Kidney (tissue), 14 donors: Measurements from ENCODE around the gene ELK4. TPM values are rescaled to one million over a fixed set of nuclear protein-coding genes. Genes with fewer than 3 reads are reported as not detected.

ENCODE experiments used
- DNase-seq, 5 donors: peaks; one replicate each; pipeline ENCODE4 v3.0.0-alpha.2; 2013 to 2020
- FAIRE-seq: peaks from 2 replicates; lab custom pipeline; 2012; peaks lifted over from hg19 to GRCh38; lab: Jason Lieb, UNC
- H3K27ac ChIP-seq, 2 donors: one replicate each; pipeline ENCODE4 v1.7.0; 2013; ENCODE audit warnings: low read depth in 2 of 2, low read length in 2 of 2, inconsistent platforms in 1 of 2
- H3K27me3 ChIP-seq: one replicate; pipeline ENCODE4 v1.7.1; 2013; ENCODE audit warnings: low read length, inconsistent platforms; ENCODE audit not compliant: control insufficient read depth, insufficient read depth
- H3K36me3 ChIP-seq, 3 donors: one replicate each; pipeline versions ENCODE4 v1.7.0 to v1.7.1; 2013; ENCODE audit warnings: low read length in 3 of 3, control low read depth in 1 of 3, inconsistent platforms in 1 of 3; ENCODE audit not compliant: insufficient read depth in 3 of 3, control insufficient read depth in 2 of 3
- H3K4me1 ChIP-seq, 3 donors: one replicate each; pipeline versions ENCODE4 v1.7.0 to v1.7.1; 2013; ENCODE audit warnings: low read length in 3 of 3, inconsistent platforms in 1 of 3, low read depth in 1 of 3; ENCODE audit not compliant: control insufficient read depth in 2 of 3, insufficient read depth in 2 of 3
- H3K4me3 ChIP-seq, 3 donors: one replicate each; pipeline versions ENCODE4 v1.7.0 to v1.8.1; 2013; ENCODE audit warnings: low read length in 3 of 3, control low read depth in 1 of 3, inconsistent platforms in 1 of 3
- H3K9ac ChIP-seq, 3 donors: one replicate each; pipeline versions ENCODE4 v1.7.0 to v1.7.1; 2013; ENCODE audit warnings: low read length in 3 of 3, control low read depth in 1 of 3, inconsistent platforms in 1 of 3
- H3K9me3 ChIP-seq, 3 donors: one replicate each; pipeline versions ENCODE4 v1.7.0 to v1.7.1; 2013; ENCODE audit warnings: low read length in 3 of 3, control low read depth in 1 of 3, inconsistent platforms in 1 of 3; ENCODE audit not compliant: control insufficient read depth in 2 of 3, insufficient read depth in 1 of 3
- intact Hi-C: fragments of 100-400 bp; cut with DNase I; formaldehyde crosslinking; loops from one replicate; pipeline ENCODE4 v1.11.1; 2022
- polyA plus RNA-seq: library from polyadenylated mRNA; stranded (reverse); fragments of 350-450 nt; fragmentation: Illumina TruSeq; extraction: RNeasy Lipid Tissue Mini Kit (QIAGEN cat#74804); gene quantifications from one replicate; pipeline ENCODE4 v1.2.3, GENCODE V29; 2014; ENCODE audit warnings: low read depth, low replicate concordance; ENCODE audit not compliant: insufficient read depth
- total RNA-seq: library from RNA; stranded (reverse); fragmentation: NEBNext Ultra II Directional; extraction: Animal tissue kit (Norgen Biotek cat#: 25700); gene quantifications from one replicate; pipeline ENCODE4 v1.2.1, GENCODE V29; 2021
- TF ChIP-seq, protein P1 (sequence below): IDR thresholded peaks from 3 replicates; pipeline ENCODE4 v1.5.1; 2012; ENCODE audit warnings: mild to moderate bottlenecking, moderate library complexity, borderline replicate concordance; ENCODE audit not compliant: insufficient read depth; ENCODE audit errors: extremely low read depth
- donor health status: control.
- donor health status: control.
- donor health status: control.
- donor health status: control.
- donor health status: control.
- donor health status: DM: yes; HTN: yes; CAD: no.
- donor health status: Normal renal cell carcinoma (clear cell type).

Gene ELK4
- total and polyA plus RNA-seq, 2 donors from 2014 or later: 4.2 to 87.3 TPM

DNA sequence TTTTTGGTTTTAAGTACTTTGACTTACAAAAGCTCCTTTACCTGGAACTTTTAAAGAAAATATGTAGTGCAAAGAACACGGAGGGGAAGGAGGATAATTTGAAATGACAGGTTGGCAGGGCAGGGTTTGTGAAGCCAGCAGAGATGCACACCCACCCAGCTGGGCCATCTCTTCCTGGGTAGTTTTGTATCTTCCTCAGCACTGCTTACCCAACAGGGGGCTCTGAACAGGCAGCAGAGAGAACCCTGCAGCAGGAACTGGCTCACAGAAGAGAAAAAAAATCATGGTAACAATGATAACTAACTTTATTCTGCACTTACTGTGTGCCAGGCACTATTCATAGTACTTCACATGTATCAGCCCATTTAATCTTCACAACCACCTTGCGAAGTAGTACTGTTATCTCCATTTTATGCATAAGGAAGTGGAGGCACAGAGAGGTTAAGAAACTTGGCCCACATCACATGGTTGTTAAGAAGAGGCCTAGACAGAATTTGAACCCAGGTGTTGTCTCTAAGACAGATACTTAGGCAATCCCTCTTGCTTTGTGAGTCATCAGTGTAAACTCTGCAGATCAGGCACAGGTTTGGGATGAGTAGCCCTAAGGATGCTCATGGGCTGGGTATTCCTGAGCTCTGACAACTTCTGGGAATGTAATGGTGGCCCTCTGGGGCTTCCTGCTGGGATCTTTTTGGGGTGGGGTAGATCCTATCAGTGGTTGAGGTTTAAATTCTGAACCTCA, 60.8 kb downstream of the ELK4 start:
- intact Hi-C loops: no loop called here
- H3K27ac ChIP-seq: peak overlapping the region; percentile 1 to 32
- TF ChIP-seq, protein P1, sequence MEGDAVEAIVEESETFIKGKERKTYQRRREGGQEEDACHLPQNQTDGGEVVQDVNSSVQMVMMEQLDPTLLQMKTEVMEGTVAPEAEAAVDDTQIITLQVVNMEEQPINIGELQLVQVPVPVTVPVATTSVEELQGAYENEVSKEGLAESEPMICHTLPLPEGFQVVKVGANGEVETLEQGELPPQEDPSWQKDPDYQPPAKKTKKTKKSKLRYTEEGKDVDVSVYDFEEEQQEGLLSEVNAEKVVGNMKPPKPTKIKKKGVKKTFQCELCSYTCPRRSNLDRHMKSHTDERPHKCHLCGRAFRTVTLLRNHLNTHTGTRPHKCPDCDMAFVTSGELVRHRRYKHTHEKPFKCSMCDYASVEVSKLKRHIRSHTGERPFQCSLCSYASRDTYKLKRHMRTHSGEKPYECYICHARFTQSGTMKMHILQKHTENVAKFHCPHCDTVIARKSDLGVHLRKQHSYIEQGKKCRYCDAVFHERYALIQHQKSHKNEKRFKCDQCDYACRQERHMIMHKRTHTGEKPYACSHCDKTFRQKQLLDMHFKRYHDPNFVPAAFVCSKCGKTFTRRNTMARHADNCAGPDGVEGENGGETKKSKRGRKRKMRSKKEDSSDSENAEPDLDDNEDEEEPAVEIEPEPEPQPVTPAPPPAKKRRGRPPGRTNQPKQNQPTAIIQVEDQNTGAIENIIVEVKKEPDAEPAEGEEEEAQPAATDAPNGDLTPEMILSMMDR: no peak
- no peak for FAIRE-seq
- peaks cover 3% of the 10 kb centered on the region for H3K27me3 ChIP-seq
- H3K9ac ChIP-seq: peak overlapping the region in 1 of 3 donors; percentile 34
- H3K4me3 ChIP-seq: peak overlapping the region in 1 of 3 donors; percentile 48
- no peaks in the 10 kb centered on the region for H3K9me3 ChIP-seq
- H3K36me3 ChIP-seq: no peaks in the 10 kb centered on the region
- peaks cover 0 to 18% (median 4%) of the 10 kb centered on the region in 3 donors for H3K4me1 ChIP-seq
- DNase-seq: peak in 2 of 5 donors; percentile 8 to 17

DNA sequence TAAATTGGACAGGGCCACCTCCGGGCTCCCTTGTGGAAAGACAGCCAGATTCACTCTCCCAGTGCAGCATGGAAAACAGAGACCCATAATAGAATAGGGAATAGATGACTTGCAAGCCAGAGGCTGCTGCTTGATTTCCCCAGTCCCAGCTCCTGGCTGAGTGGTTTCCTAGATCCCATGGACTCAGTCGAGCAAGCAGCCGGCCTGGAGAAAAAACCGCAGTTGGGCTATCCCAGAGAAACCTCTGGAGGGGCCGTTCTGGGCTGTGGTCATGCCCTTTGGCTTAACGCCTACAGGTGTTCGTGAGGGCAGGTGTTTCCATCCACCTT, 61.7 kb downstream of the ELK4 start:
- no peak for FAIRE-seq
- Histone ChIP-seq H3K9me3 (no peaks in the 10 kb centered on the region), H3K9ac (peak overlapping the region in 1 of 3 donors; percentile 8), H3K27me3 (peaks cover 3% of the 10 kb centered on the region), H3K36me3 (no peaks in the 10 kb centered on the region), H3K4me1 (peaks cover 0 to 11% (median 0%) of the 10 kb centered on the region in 3 donors), H3K27ac (peak overlapping the region; percentile 1 to 47), H3K4me3 (peak overlapping the region in 2 of 3 donors; percentile 12 to 48)
- intact Hi-C loops: no loop called here
- DNase-seq: peak in 3 of 5 donors; percentile 31 to 46 (median 45)
- TF ChIP-seq, protein P1: no peak

DNA sequence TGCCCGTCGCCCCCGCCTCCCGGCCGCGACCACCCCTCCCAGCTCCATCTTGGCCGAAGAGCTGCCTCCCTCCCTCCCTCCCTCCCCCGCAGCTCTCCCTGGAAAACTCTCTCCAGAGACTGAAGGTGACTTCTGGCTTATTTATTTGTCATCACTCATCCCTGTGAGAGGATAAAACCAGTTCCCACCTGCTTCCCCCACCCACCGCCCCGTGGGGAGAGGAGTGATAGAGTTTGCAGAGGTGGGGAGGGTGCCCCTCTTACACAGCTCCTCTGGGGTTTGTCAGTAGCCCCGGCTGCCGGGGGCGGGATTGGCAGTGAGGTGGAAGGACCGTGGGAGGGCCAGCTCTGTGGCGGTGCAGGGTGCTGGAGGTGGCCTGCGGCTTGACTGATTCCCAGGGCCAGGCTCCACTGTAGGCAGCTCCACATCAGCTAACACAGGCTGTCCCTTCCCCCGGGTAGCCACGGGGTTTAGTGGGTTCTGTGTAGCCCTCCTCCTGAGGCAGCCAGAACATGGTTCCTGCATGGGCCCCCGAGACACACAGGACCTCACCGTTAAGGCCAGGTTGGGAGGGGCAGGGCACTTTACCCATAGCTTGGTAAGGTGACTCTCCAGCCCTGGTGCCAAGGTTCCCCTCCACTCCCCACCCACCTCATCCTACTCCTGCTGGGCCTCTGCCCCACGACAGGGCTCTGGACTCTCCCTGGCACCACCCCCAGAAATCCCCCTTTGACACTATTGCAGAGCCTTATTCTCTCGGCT, 62.2 kb downstream of the ELK4 start:
- Histone ChIP-seq H3K36me3 (no peaks in the 10 kb centered on the region), H3K27me3 (peaks cover 3% of the 10 kb centered on the region), H3K9ac (peak overlapping the region in 2 of 3 donors; percentile 4 to 8), H3K27ac (peak overlapping the region; percentile 47 to 78), H3K9me3 (no peaks in the 10 kb centered on the region), H3K4me1 (peaks cover 0 to 7% (median 0%) of the 10 kb centered on the region in 3 donors), H3K4me3 (peak overlapping the region in 2 of 3 donors; percentile 12 to 48)
- TF ChIP-seq, protein P1: no peak
- peak in 4 of 5 donors; percentile 61 to 79 (median 73) for DNase-seq
- intact Hi-C loops: no loop called here
- no peak for FAIRE-seq
